T-helper 1 cell (primary cell): ENCODE measurements around the gene MAPKAPK2.

ENCODE experiments used
- DNase-seq, 5 donors: peaks; one replicate each; pipeline ENCODE4 v3.0.0-alpha.2; 2012 to 2020

The MAPKAPK2 gene

DNA sequence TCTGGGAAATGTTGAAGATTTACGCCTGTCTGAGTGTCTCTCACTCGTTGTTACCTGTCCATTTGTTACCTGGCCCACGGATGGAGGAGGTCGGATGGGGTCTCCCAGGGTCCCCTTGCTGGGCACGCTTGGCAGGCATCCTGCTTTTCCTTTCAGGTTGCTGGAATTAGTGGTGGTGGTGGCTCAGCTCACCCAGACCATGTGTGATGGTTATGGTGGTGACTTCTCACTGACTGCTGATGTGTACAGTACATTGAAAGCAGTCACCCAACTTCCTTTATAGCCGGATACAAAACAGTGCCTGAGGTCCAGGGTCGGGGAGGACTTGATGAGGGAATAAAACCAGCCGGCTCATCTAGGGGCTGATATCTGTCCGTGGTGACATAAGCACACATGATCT is 19.5 kb downstream of the MAPKAPK2 start:
- no peak for DNase-seq

GRCh38 chr1:206705191-206705590 is 20.5 kb downstream of the MAPKAPK2 start:
- DNase-seq: no peak

DNA sequence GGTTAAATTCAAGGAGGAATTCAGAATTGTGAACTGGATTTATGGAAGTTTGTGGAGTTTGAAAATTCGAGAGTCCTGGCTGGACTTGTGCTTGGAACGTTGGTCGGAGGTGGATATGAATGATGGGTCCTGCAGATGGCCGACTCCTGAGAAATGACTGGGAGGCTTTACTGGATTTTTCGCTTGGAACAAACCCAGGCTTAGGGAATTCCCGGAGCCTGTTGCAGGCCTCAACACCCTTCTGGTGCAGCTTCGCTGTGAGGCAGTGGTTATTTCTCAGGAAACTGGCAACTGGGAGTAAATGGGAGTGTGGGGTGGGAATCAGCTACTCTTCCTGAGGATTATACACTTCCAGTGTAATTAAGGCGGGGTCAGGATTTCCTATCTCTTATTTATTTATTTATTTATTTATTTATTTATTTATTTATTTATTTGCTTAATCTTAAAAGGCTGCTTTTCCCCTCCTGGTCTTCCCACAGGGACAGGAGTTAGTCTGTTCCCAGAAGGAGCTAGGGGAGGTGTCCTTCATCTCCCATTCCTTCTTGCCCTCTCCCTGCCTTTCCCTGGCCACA is 21.1 kb downstream of the MAPKAPK2 start:
- DNase-seq: no peak

DNA sequence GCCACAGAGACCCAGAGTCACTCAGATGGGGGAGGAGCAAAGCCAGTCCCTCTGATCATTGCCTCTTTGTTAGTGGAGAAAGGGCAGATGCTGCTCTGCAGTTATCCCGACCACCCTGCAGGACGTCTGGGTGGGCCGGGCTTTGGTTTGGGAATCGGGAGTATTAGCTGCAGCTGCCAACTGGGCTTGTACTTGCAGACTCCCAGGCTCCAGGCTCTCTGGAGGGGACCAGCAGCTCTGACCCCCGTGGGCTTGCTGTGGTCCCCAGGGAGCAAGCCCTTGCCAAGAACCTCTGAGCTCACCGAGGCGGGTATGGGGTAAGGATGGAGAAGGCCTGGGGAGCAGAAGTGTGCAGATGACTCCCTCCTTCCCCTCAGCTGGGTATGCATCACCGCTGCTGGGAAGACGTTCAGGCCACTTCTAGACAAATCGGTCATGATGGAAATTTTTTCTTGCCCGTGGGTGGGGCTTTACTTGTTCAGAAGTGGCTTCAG is 21.6 kb downstream of the MAPKAPK2 start:
- no peak for DNase-seq

- DNase-seq: no peak
Measured at GRCh38 chr1:206706806-206707366, 22.2 kb downstream of the MAPKAPK2 start.

GRCh38 chr1:206708058-206708457 is 23.4 kb downstream of the MAPKAPK2 start:
- DNase-seq: no peak

GRCh38 chr1:206708882-206709281 is 24.2 kb downstream of the MAPKAPK2 start:
- DNase-seq: no peak

GRCh38 chr1:206709322-206709721 is 24.6 kb downstream of the MAPKAPK2 start:
- DNase-seq: no peak

- DNase-seq: no peak
Measured at GRCh38 chr1:206709772-206710459, 25.2 kb downstream of the MAPKAPK2 start.

GRCh38 chr1:206710460-206710823 is 25.7 kb downstream of the MAPKAPK2 start:
- no peak for DNase-seq

- DNase-seq: peak in 1 of 5 donors; percentile 39
Measured at GRCh38 chr1:206713070-206713469, 28.4 kb downstream of the MAPKAPK2 start.

GRCh38 chr1:206713910-206714312 is 29.2 kb downstream of the MAPKAPK2 start:
- no peak for DNase-seq

GRCh38 chr1:206714331-206715058 is 29.8 kb downstream of the MAPKAPK2 start:
- DNase-seq: peak in 1 of 5 donors; percentile 21

DNA sequence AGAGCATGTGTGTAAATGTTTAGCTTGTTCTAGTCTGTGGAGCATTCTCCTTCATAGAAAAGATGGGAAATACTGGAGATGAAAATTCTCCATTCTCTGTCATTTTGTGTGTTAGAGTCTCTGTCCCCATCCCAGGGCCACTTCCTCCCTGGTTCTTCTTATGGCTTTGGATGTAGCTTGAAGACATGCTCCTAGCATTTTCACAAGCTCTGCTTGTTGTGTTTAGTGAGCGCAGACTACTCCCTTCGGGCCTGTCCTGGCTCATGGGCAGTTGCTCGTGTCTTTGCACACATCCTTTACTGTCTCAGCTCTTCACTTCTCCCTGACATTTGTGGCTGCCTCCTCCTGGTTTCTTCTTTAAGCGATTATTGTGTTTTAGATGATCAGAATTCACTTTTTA is 30.4 kb downstream of the MAPKAPK2 start:
- DNase-seq: no peak

GRCh38 chr1:206715552-206716158 is 30.9 kb downstream of the MAPKAPK2 start:
- DNase-seq: peak in 1 of 5 donors; percentile 32

DNA sequence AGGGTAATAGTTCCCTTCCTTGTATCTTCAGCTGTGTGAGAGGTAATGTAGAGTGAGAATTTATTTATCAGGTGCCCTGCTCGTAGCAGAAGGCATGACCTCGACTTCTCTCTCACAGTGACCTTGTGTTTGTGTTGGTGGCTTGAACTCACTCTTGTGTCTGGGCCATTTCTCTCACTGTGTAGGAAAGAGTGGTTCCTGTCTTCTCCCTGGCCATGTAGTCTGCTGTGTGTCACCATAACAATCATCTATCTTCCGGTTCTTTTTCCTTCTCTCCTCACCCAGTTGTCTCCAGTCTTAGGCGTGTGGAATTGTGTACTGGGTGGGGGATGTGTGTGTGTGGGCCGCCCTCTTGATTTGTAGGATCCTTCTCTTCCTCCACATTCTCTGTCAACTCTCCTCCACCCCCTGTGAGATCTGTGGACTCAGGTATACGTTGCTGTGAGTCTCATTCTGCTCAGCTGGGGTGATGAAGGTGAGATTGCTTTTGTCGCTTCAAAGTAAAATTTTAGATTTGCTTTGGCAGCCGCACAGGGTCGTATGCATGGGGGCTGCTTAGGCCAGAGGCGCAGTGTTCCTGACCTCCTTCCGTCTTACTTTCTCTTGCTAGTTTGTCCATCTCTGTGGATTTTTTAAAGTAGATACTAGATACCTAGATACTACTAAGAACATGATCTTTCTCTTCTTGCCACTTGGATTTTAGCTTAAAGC is 31.6 kb downstream of the MAPKAPK2 start:
- DNase-seq: no peak

DNA sequence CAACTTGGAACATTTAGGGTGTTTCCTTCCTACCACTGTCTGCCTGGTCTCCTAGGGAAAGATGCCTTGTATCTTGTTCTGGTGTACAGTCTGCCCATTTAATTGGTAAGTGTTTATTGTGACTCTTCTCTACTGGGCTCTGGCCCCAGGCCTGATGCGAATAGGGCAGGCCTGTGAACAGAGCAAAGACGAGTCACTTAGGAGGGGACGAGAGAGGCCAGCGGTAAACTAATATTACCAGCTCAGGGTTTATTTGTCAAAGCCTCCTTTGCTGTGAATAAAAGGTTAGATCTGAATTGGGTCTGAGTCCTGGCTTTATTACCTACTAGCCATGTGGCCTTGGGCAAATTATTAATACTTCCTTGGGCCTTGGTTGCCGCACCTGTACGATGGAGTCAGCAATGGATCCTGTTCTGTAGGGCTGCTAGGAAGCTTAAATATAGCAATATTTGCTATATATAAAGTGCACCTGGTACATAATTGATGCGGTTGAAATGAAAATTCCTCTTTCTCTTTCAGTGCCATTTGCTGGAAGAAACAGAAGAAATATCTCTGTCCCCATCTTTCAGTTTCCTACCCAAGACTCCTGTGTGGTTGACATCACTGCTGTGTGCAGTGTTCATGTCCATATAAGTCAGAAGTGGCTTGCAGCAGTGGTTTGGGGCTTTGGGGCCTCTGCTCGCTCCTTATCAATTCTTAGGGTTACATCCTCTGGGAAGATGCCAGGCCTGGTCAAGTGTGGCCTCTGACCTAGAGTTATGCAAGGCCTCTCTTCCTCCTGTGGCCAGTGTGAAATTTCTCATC is 32.4 kb downstream of the MAPKAPK2 start:
- peak in 1 of 5 donors; percentile 42 for DNase-seq

DNA sequence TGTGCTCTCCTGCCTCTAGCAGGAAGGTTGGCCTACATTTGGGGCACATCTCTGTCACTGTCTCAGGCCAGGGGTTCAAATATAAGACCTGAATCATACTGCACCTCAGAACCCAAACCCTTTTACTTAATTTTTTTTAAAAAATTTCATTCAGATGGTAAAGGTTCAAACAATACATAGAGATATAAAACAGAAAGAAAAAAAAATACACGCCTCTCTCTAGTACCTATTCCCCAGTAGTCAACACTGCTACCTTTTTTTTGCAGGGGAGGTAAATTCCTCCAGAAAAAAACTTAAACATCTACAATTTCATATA is 32.9 kb downstream of the MAPKAPK2 start:
- DNase-seq: no peak

GRCh38 chr1:206719169-206719839 is 34.6 kb downstream of the MAPKAPK2 start:
- DNase-seq: no peak

DNA sequence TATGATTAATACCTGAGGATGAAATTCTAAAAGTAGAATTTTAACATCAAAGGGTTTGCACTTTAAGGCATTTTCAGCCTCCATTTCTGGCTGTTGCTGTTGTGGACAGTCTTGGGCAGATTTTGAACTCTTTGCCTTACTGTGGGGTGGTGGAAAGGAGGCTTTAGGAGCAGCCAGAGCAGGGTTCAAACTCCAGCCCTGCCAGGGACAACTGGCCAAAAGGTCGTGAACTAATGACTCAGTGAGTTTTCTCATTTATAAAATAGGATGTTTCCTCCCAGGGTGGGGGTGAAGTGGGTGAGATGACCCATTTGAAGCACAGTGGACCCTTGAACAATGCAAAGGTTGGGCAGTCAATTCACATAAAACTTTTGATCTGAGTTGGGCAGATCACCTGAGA is 36.7 kb downstream of the MAPKAPK2 start:
- DNase-seq: no peak
